ENCODE results near the gene RERG. TPM values are rescaled to one million over a fixed set of nuclear protein-coding genes. Genes with fewer than 3 reads are reported as not detected.

RERG gene
- total and polyA plus RNA-seq, 7 donors = 1.6 to 3.1 (median 2.3) TPM

- 53 to 57% (median 57%) methylated on average over 3 of the region's 3 CpGs for WGBS, 3 donors
- H3K27me3 ChIP-seq (ENCODE audit: insufficient read depth in 3 of 3, low read length in 2 of 3) = no peaks in the 10 kb centered on the region
- peaks cover 4% of the 10 kb centered on the region for H3K9me3 ChIP-seq
- no peak overlapping the region for H3K27ac ChIP-seq
- no peak for TF ChIP-seq CTCF (IDR thresholded peaks at IDR 0.05)
- ATAC-seq (no peak), DNase-seq (no peak)
- intact Hi-C loops (cut with DNase I) = no loop called here
- no peaks in the 10 kb centered on the region for H3K4me1 ChIP-seq
- no peaks in the 10 kb centered on the region for H3K36me3 ChIP-seq (ENCODE audit: insufficient read depth in 1 of 2, low read depth in 1 of 2)
- H3K4me3 ChIP-seq = no peak overlapping the region
Measured at GRCh38 chr12:15172060-15172822, 49.0 kb downstream of the RERG start.

- H3K27ac ChIP-seq = no peak overlapping the region
- no peak for ATAC-seq
Measured at GRCh38 chr12:15171012-15171655, 50.1 kb downstream of the RERG start.

GRCh38 chr12:15168026-15168678, 53.1 kb downstream of the RERG start:
- no peak for TF ChIP-seq CTCF (IDR thresholded peaks at IDR 0.05)
- peaks cover under 1% of the 10 kb centered on the region for H3K9me3 ChIP-seq
- ATAC-seq = no peak
- no peak overlapping the region for H3K27ac ChIP-seq
- H3K4me1 ChIP-seq = no peaks in the 10 kb centered on the region
- no peak overlapping the region for H3K4me3 ChIP-seq
- 71 to 80% (median 73%) methylated on average over 5 of the region's 5 CpGs for WGBS, 3 donors
- DNase-seq = no peak
- intact Hi-C loops (cut with DNase I) = no loop called here
- H3K27me3 ChIP-seq (ENCODE audit: insufficient read depth in 3 of 3, low read length in 2 of 3) = no peaks in the 10 kb centered on the region
- no peaks in the 10 kb centered on the region for H3K36me3 ChIP-seq (ENCODE audit: insufficient read depth in 1 of 2, low read depth in 1 of 2)

More at GRCh38 chr12:15171012-15171655, 50.1 kb downstream of the RERG start:
- no peak for TF ChIP-seq CTCF (IDR thresholded peaks at IDR 0.05)
- Histone ChIP-seq H3K9me3 (peaks cover 4% of the 10 kb centered on the region), H3K4me3 (no peak overlapping the region), H3K4me1 (no peaks in the 10 kb centered on the region), H3K36me3 (ENCODE audit: insufficient read depth in 1 of 2, low read depth in 1 of 2) (no peaks in the 10 kb centered on the region), H3K27me3 (ENCODE audit: insufficient read depth in 3 of 3, low read length in 2 of 3) (no peaks in the 10 kb centered on the region)
- intact Hi-C loops (cut with DNase I) = no loop called here
- no peak for DNase-seq
- 90 to 94% (median 91%) methylated on average over 6 of the region's 6 CpGs for WGBS, 3 donors

GRCh38 chr12:15165012-15165659, 56.1 kb downstream of the RERG start:
- ATAC-seq (peak in 3 of 4 donors; percentile 17 to 57 (median 57)), DNase-seq (peak; percentile 37 to 41)
- Histone ChIP-seq H3K27ac (peak overlapping the region; percentile 61), H3K27me3 (ENCODE audit: insufficient read depth in 3 of 3, low read length in 2 of 3) (no peaks in the 10 kb centered on the region), H3K4me1 (no peaks in the 10 kb centered on the region), H3K4me3 (no peak overlapping the region), H3K9me3 (no peaks in the 10 kb centered on the region), H3K36me3 (ENCODE audit: insufficient read depth in 1 of 2, low read depth in 1 of 2) (no peaks in the 10 kb centered on the region)
- no peak for TF ChIP-seq CTCF (IDR thresholded peaks at IDR 0.05)
- 24 to 41% (median 24%) methylated on average over 6 of the region's 6 CpGs for WGBS, 3 donors
- intact Hi-C loops (cut with DNase I) = no loop called here

Data from psoas muscle (tissue), 8 donors.